ENCODE results near the gene ACVRL1. TPM values are rescaled to one million over a fixed set of nuclear protein-coding genes. Genes with fewer than 3 reads are reported as not detected.

The ACVRL1 gene
- total and polyA plus RNA-seq, 4 donors: 3.4 to 96.9 (median 33.6) TPM

- DNase-seq: peak in 1 of 2 donors; percentile 43
- Histone ChIP-seq H3K27ac (ENCODE audit: low read depth in 1 of 2, low read length in 2 of 2) (no peak overlapping the region), H3K9me3 (ENCODE audit: control insufficient read depth, low read length) (no peaks in the 10 kb centered on the region), H3K36me3 (ENCODE audit: control insufficient read depth in 1 of 2, insufficient read depth in 2 of 2, low read length in 1 of 2) (no peaks in the 10 kb centered on the region), H3K27me3 (ENCODE audit: control insufficient read depth in 1 of 2, insufficient read depth in 2 of 2, low read length in 1 of 2) (no peaks in the 10 kb centered on the region), H3K4me3 (ENCODE audit: low read length in 2 of 2) (no peak overlapping the region), H3K4me1 (ENCODE audit: control insufficient read depth in 1 of 2, insufficient read depth in 2 of 2, low read length in 2 of 2) (no peaks in the 10 kb centered on the region)
- WGBS, 2 donors: 90 to 93% methylated on average over 21 to 22 of the region's 22 CpGs
- intact Hi-C loops (cut with DNase I): no loop called here
- no peak for ATAC-seq (ENCODE audit: low FRiP score)
Measured at GRCh38 chr12:51890511-51891171, 16.7 kb upstream of the ACVRL1 start.

- no peak overlapping the region for H3K4me3 ChIP-seq (ENCODE audit: low read length in 2 of 2)
- no peaks in the 10 kb centered on the region for H3K9me3 ChIP-seq (ENCODE audit: control insufficient read depth, low read length)
- DNase-seq: no peak
- no peaks in the 10 kb centered on the region for H3K4me1 ChIP-seq (ENCODE audit: control insufficient read depth in 1 of 2, insufficient read depth in 2 of 2, low read length in 2 of 2)
- H3K27ac ChIP-seq (ENCODE audit: low read depth in 1 of 2, low read length in 2 of 2): no peak overlapping the region
- intact Hi-C loops (cut with DNase I): no loop called here
- H3K27me3 ChIP-seq (ENCODE audit: control insufficient read depth in 1 of 2, insufficient read depth in 2 of 2, low read length in 1 of 2): no peaks in the 10 kb centered on the region
- no peak for ATAC-seq (ENCODE audit: low FRiP score)
- no peaks in the 10 kb centered on the region for H3K36me3 ChIP-seq (ENCODE audit: control insufficient read depth in 1 of 2, insufficient read depth in 2 of 2, low read length in 1 of 2)
Measured at GRCh38 chr12:51891843-51892242, 15.5 kb upstream of the ACVRL1 start.

GRCh38 chr12:51893786-51894185, 13.5 kb upstream of the ACVRL1 start:
- WGBS, 2 donors: 90 to 91% methylated on average over 6 of the region's 6 CpGs
- ATAC-seq (ENCODE audit: low FRiP score): no peak
- H3K4me3 ChIP-seq (ENCODE audit: low read length in 2 of 2): no peak overlapping the region
- H3K27ac ChIP-seq (ENCODE audit: low read depth in 1 of 2, low read length in 2 of 2): no peak overlapping the region
- DNase-seq: peak in 1 of 2 donors; percentile 8
- H3K9me3 ChIP-seq (ENCODE audit: control insufficient read depth, low read length): no peaks in the 10 kb centered on the region
- no peaks in the 10 kb centered on the region for H3K4me1 ChIP-seq (ENCODE audit: control insufficient read depth in 1 of 2, insufficient read depth in 2 of 2, low read length in 2 of 2)
- H3K36me3 ChIP-seq (ENCODE audit: control insufficient read depth in 1 of 2, insufficient read depth in 2 of 2, low read length in 1 of 2): no peaks in the 10 kb centered on the region
- intact Hi-C loops (cut with DNase I): no loop called here
- H3K27me3 ChIP-seq (ENCODE audit: control insufficient read depth in 1 of 2, insufficient read depth in 2 of 2, low read length in 1 of 2): no peaks in the 10 kb centered on the region

- no peaks in the 10 kb centered on the region for H3K9me3 ChIP-seq (ENCODE audit: control insufficient read depth, low read length)
- H3K4me3 ChIP-seq (ENCODE audit: low read length in 2 of 2): no peak overlapping the region
- no peaks in the 10 kb centered on the region for H3K36me3 ChIP-seq (ENCODE audit: control insufficient read depth in 1 of 2, insufficient read depth in 2 of 2, low read length in 1 of 2)
- no peaks in the 10 kb centered on the region for H3K27me3 ChIP-seq (ENCODE audit: control insufficient read depth in 1 of 2, insufficient read depth in 2 of 2, low read length in 1 of 2)
- WGBS, 2 donors: 89 to 90% methylated on average over 8 of the region's 8 CpGs
- peak in 1 of 2 donors; percentile 37 for DNase-seq
- intact Hi-C loops (cut with DNase I): loop anchor here in 1 of 2 donors (5.0 kb wide), 1 partner anchor 87 kb away; no protein-coding TSS in a partner anchor
- no peak overlapping the region for H3K27ac ChIP-seq (ENCODE audit: low read depth in 1 of 2, low read length in 2 of 2)
- ATAC-seq (ENCODE audit: low FRiP score): no peak
- H3K4me1 ChIP-seq (ENCODE audit: control insufficient read depth in 1 of 2, insufficient read depth in 2 of 2, low read length in 2 of 2): no peaks in the 10 kb centered on the region
Measured at GRCh38 chr12:51895378-51896135, 11.7 kb upstream of the ACVRL1 start.

GRCh38 chr12:51896236-51896635, 11.1 kb upstream of the ACVRL1 start:
- no peaks in the 10 kb centered on the region for H3K27me3 ChIP-seq (ENCODE audit: control insufficient read depth in 1 of 2, insufficient read depth in 2 of 2, low read length in 1 of 2)
- DNase-seq: peak in 1 of 2 donors; percentile 27
- H3K9me3 ChIP-seq (ENCODE audit: control insufficient read depth, low read length): no peaks in the 10 kb centered on the region
- WGBS, 2 donors: 75 to 79% methylated on average over 3 of the region's 3 CpGs
- H3K27ac ChIP-seq (ENCODE audit: low read depth in 1 of 2, low read length in 2 of 2): no peak overlapping the region
- no peaks in the 10 kb centered on the region for H3K4me1 ChIP-seq (ENCODE audit: control insufficient read depth in 1 of 2, insufficient read depth in 2 of 2, low read length in 2 of 2)
- no peak overlapping the region for H3K4me3 ChIP-seq (ENCODE audit: low read length in 2 of 2)
- no peaks in the 10 kb centered on the region for H3K36me3 ChIP-seq (ENCODE audit: control insufficient read depth in 1 of 2, insufficient read depth in 2 of 2, low read length in 1 of 2)
- ATAC-seq (ENCODE audit: low FRiP score): no peak
- intact Hi-C loops (cut with DNase I): loop anchor here in 1 of 2 donors (5.0 kb wide), 1 partner anchor 86 kb away; no protein-coding TSS in a partner anchor

- peak; percentile 47 for ATAC-seq (ENCODE audit: low FRiP score)
- Histone ChIP-seq H3K27ac (ENCODE audit: low read depth in 1 of 2, low read length in 2 of 2) (no peak overlapping the region), H3K27me3 (ENCODE audit: control insufficient read depth in 1 of 2, insufficient read depth in 2 of 2, low read length in 1 of 2) (no peaks in the 10 kb centered on the region), H3K9me3 (ENCODE audit: control insufficient read depth, low read length) (no peaks in the 10 kb centered on the region), H3K4me1 (ENCODE audit: control insufficient read depth in 1 of 2, insufficient read depth in 2 of 2, low read length in 2 of 2) (no peaks in the 10 kb centered on the region), H3K36me3 (ENCODE audit: control insufficient read depth in 1 of 2, insufficient read depth in 2 of 2, low read length in 1 of 2) (no peaks in the 10 kb centered on the region), H3K4me3 (ENCODE audit: low read length in 2 of 2) (no peak overlapping the region)
- intact Hi-C loops (cut with DNase I): loop anchor here in 1 of 2 donors (5.0 kb wide), 1 partner anchor 85 kb away; no protein-coding TSS in a partner anchor
- DNase-seq: peak; percentile 57 to 73
- WGBS, 2 donors: 83% methylated on average over 8 of the region's 8 CpGs
Measured at GRCh38 chr12:51897181-51897580, 10.1 kb upstream of the ACVRL1 start.

GRCh38 chr12:51898506-51898905, 8.8 kb upstream of the ACVRL1 start:
- H3K36me3 ChIP-seq (ENCODE audit: control insufficient read depth in 1 of 2, insufficient read depth in 2 of 2, low read length in 1 of 2): no peaks in the 10 kb centered on the region
- DNase-seq (peak in 1 of 2 donors; percentile 10), ATAC-seq (ENCODE audit: low FRiP score) (no peak)
- H3K4me1 ChIP-seq (ENCODE audit: control insufficient read depth in 1 of 2, insufficient read depth in 2 of 2, low read length in 2 of 2): no peaks in the 10 kb centered on the region
- intact Hi-C loops (cut with DNase I): loop anchor here in 1 of 2 donors (5.0 kb wide), 1 partner anchor 84 kb away; no protein-coding TSS in a partner anchor
- WGBS, 2 donors: 82 to 91% methylated on average over 2 of the region's 2 CpGs
- H3K9me3 ChIP-seq (ENCODE audit: control insufficient read depth, low read length): no peaks in the 10 kb centered on the region
- H3K4me3 ChIP-seq (ENCODE audit: low read length in 2 of 2): no peak overlapping the region
- no peak overlapping the region for H3K27ac ChIP-seq (ENCODE audit: low read depth in 1 of 2, low read length in 2 of 2)
- no peaks in the 10 kb centered on the region for H3K27me3 ChIP-seq (ENCODE audit: control insufficient read depth in 1 of 2, insufficient read depth in 2 of 2, low read length in 1 of 2)

- Histone ChIP-seq H3K36me3 (ENCODE audit: control insufficient read depth in 1 of 2, insufficient read depth in 2 of 2, low read length in 1 of 2) (no peaks in the 10 kb centered on the region), H3K27ac (ENCODE audit: low read depth in 1 of 2, low read length in 2 of 2) (no peak overlapping the region), H3K9me3 (ENCODE audit: control insufficient read depth, low read length) (no peaks in the 10 kb centered on the region), H3K4me1 (ENCODE audit: control insufficient read depth in 1 of 2, insufficient read depth in 2 of 2, low read length in 2 of 2) (no peaks in the 10 kb centered on the region), H3K4me3 (ENCODE audit: low read length in 2 of 2) (no peak overlapping the region), H3K27me3 (ENCODE audit: control insufficient read depth in 1 of 2, insufficient read depth in 2 of 2, low read length in 1 of 2) (no peaks in the 10 kb centered on the region)
- intact Hi-C loops (cut with DNase I): loop anchor here in 1 of 2 donors (5.0 kb wide), 1 partner anchor 83 kb away; no protein-coding TSS in a partner anchor
- ATAC-seq (ENCODE audit: low FRiP score) (no peak), DNase-seq (peak; percentile 29 to 61)
- WGBS, 2 donors: 83 to 87% methylated on average over 9 of the region's 9 CpGs
Measured at GRCh38 chr12:51898937-51899336, 8.4 kb upstream of the ACVRL1 start.

All from aorta (tissue), 5 donors.